ENCODE results near the gene JADE1.

GRCh38 chr4:128770807-128771206 is 38.7 kb upstream of the JADE1 start:
- TF ChIP-seq CTCF (conservative IDR thresholded peaks at IDR 0.05; ENCODE audit: low read depth, low read length), result no peak
- no peak for TF ChIP-seq RCOR1 (IDR thresholded peaks at IDR 0.05; ENCODE audit: insufficient replicate concordance, low read length)
- no peak for TF ChIP-seq SMC3 (IDR thresholded peaks at IDR 0.05; ENCODE audit: low read depth, low read length)
- TF ChIP-seq RFX5 (IDR thresholded peaks at IDR 0.05; ENCODE audit: low read depth, low read length), result no peak
- TF ChIP-seq MXI1 (IDR thresholded peaks at IDR 0.05; ENCODE audit: borderline replicate concordance, low read depth, low read length), result no peak
- no peak for TF ChIP-seq RAD21 (IDR thresholded peaks at IDR 0.05; ENCODE audit: low read length)
- no peak for TF ChIP-seq CEBPB (IDR thresholded peaks at IDR 0.05; ENCODE audit: low read depth, low read length)
- TF ChIP-seq POLR2A (IDR thresholded peaks at IDR 0.05; ENCODE audit: low read depth, low read length), result no peak
- TF ChIP-seq ELK1 (IDR thresholded peaks at IDR 0.05; ENCODE audit: borderline replicate concordance, low read depth, low read length), result no peak
- TF ChIP-seq CHD1 (IDR thresholded peaks at IDR 0.05; ENCODE audit: low read depth, low read length), result no peak
- no peak for TF ChIP-seq BHLHE40 (IDR thresholded peaks at IDR 0.05; ENCODE audit: low read depth, low read length)
- no peak for TF ChIP-seq FOS (IDR thresholded peaks at IDR 0.05; ENCODE audit: low read depth, low read length)
